ENCODE data around the gene GNA14. TPM values are rescaled to one million over a fixed set of nuclear protein-coding genes. Genes with fewer than 3 reads are reported as not detected.
A peak's percentile ranks its signal among the peaks of the same experiment; 100 is the strongest.
"Not testable (repeated sequence)": the region's sequence is repeated elsewhere in the genome, so short reads cannot be mapped to it uniquely, and the experiment has no call there.

GNA14 gene
- total and polyA plus RNA-seq, 5 donors, result 2.5 to 5.2 (median 4.3) TPM

- H3K27me3 ChIP-seq (ENCODE audit: control insufficient read depth, insufficient read depth), result no peaks in the 10 kb centered on the region
- H3K9me3 ChIP-seq (ENCODE audit: control insufficient read depth, low read length), result no peaks in the 10 kb centered on the region
- no peak for DNase-seq
- WGBS, result 39% methylated on average over 3 of the region's 3 CpGs
- ATAC-seq, result no peak
- no peak overlapping the region for H3K27ac ChIP-seq (ENCODE audit: low read length)
- no peak overlapping the region for H3K4me3 ChIP-seq (ENCODE audit: low read length)
- intact Hi-C loops (cut with DNase I), result no loop called here
- H3K4me1 ChIP-seq (ENCODE audit: control insufficient read depth, insufficient read depth, low read length), result peaks cover 12% of the 10 kb centered on the region
Observed at GRCh38 chr9:77510666-77511065, 137.5 kb downstream of the GNA14 start.

GRCh38 chr9:77508396-77508795, 139.7 kb downstream of the GNA14 start:
- no peak overlapping the region for H3K27ac ChIP-seq (ENCODE audit: low read length)
- no peak overlapping the region for H3K4me3 ChIP-seq (ENCODE audit: low read length)
- H3K27me3 ChIP-seq (ENCODE audit: control insufficient read depth, insufficient read depth), result no peaks in the 10 kb centered on the region
- H3K9me3 ChIP-seq (ENCODE audit: control insufficient read depth, low read length), result no peaks in the 10 kb centered on the region
- no peak for ATAC-seq
- no peak for DNase-seq
- WGBS, result 91% methylated on average over 3 of the region's 3 CpGs
- intact Hi-C loops (cut with DNase I), result no loop called here
- H3K4me1 ChIP-seq (ENCODE audit: control insufficient read depth, insufficient read depth, low read length), result peaks cover 8% of the 10 kb centered on the region

- no peaks in the 10 kb centered on the region for H3K27me3 ChIP-seq (ENCODE audit: control insufficient read depth, insufficient read depth)
- DNase-seq (no peak), ATAC-seq (peak; percentile 49 to 63)
- H3K4me1 ChIP-seq (ENCODE audit: control insufficient read depth, insufficient read depth, low read length), result peaks cover 7% of the 10 kb centered on the region
- intact Hi-C loops (cut with DNase I), result no loop called here
- peak overlapping the region; percentile 43 for H3K27ac ChIP-seq (ENCODE audit: low read length)
- no peak overlapping the region for H3K4me3 ChIP-seq (ENCODE audit: low read length)
- H3K9me3 ChIP-seq (ENCODE audit: control insufficient read depth, low read length), result no peaks in the 10 kb centered on the region
- 46% methylated on average over 7 of the region's 7 CpGs for WGBS
Observed at GRCh38 chr9:77507212-77507961, 140.7 kb downstream of the GNA14 start.

- 80% methylated on average over 5 of the region's 5 CpGs for WGBS
- no peak for DNase-seq
- intact Hi-C loops (cut with DNase I), result no loop called here
Observed at GRCh38 chr9:77505232-77505631, 142.9 kb downstream of the GNA14 start.

GRCh38 chr9:77502568-77502967, 145.6 kb downstream of the GNA14 start:
- intact Hi-C loops (cut with DNase I), result no loop called here
- Histone ChIP-seq H3K27ac (ENCODE audit: low read length) (no peak overlapping the region), H3K4me3 (ENCODE audit: low read length) (no peak overlapping the region), H3K27me3 (ENCODE audit: control insufficient read depth, insufficient read depth) (no peaks in the 10 kb centered on the region), H3K4me1 (ENCODE audit: control insufficient read depth, insufficient read depth, low read length) (no peaks in the 10 kb centered on the region), H3K9me3 (ENCODE audit: control insufficient read depth, low read length) (no peaks in the 10 kb centered on the region)
- WGBS, result 80% methylated on average over 3 of the region's 3 CpGs
- DNase-seq (no peak), ATAC-seq (no peak)

More at GRCh38 chr9:77505232-77505631, 142.9 kb downstream of the GNA14 start:
- H3K9me3 ChIP-seq (ENCODE audit: control insufficient read depth, low read length), result no peaks in the 10 kb centered on the region
- ATAC-seq, result no peak
- H3K4me1 ChIP-seq (ENCODE audit: control insufficient read depth, insufficient read depth, low read length), result peaks cover 2% of the 10 kb centered on the region
- H3K27me3 ChIP-seq (ENCODE audit: control insufficient read depth, insufficient read depth), result no peaks in the 10 kb centered on the region
- no peak overlapping the region for H3K27ac ChIP-seq (ENCODE audit: low read length)
- H3K4me3 ChIP-seq (ENCODE audit: low read length), result no peak overlapping the region

GRCh38 chr9:77498891-77499290, 149.2 kb downstream of the GNA14 start:
- DNase-seq, result no peak
- no peaks in the 10 kb centered on the region for H3K9me3 ChIP-seq (ENCODE audit: control insufficient read depth, low read length)
- no peaks in the 10 kb centered on the region for H3K27me3 ChIP-seq (ENCODE audit: control insufficient read depth, insufficient read depth)
- peak overlapping the region; percentile 42 for H3K27ac ChIP-seq (ENCODE audit: low read length)
- H3K4me3 ChIP-seq (ENCODE audit: low read length), result no peak overlapping the region
- intact Hi-C loops (cut with DNase I), result no loop called here
- WGBS, result 35% methylated on average over 1 of the region's 1 CpG
- ATAC-seq, result peak; percentile 82 to 84
- H3K4me1 ChIP-seq (ENCODE audit: control insufficient read depth, insufficient read depth, low read length), result no peaks in the 10 kb centered on the region

- Histone ChIP-seq H3K27ac (ENCODE audit: low read length) (peak overlapping the region; percentile 64), H3K4me3 (ENCODE audit: low read length) (no peak overlapping the region), H3K4me1 (ENCODE audit: control insufficient read depth, insufficient read depth, low read length) (no peaks in the 10 kb centered on the region), H3K9me3 (ENCODE audit: control insufficient read depth, low read length) (no peaks in the 10 kb centered on the region), H3K27me3 (ENCODE audit: control insufficient read depth, insufficient read depth) (no peaks in the 10 kb centered on the region)
- WGBS, result 85% methylated on average over 6 of the region's 6 CpGs
- intact Hi-C loops (cut with DNase I), result no loop called here
- ATAC-seq (no peak), DNase-seq (no peak)
Observed at GRCh38 chr9:77497322-77498198, 150.6 kb downstream of the GNA14 start.

- H3K27me3 ChIP-seq (ENCODE audit: control insufficient read depth, insufficient read depth), result no peaks in the 10 kb centered on the region
- intact Hi-C loops (cut with DNase I), result no loop called here
Observed at GRCh38 chr9:77495834-77496671, 152.1 kb downstream of the GNA14 start.

GRCh38 chr9:77490279-77490678, 157.8 kb downstream of the GNA14 start:
- H3K9me3 ChIP-seq (ENCODE audit: control insufficient read depth, low read length); H3K27ac ChIP-seq (ENCODE audit: low read length); DNase-seq; H3K4me1 ChIP-seq (ENCODE audit: control insufficient read depth, insufficient read depth, low read length); intact Hi-C loops (cut with DNase I); H3K27me3 ChIP-seq (ENCODE audit: control insufficient read depth, insufficient read depth); ATAC-seq; H3K4me3 ChIP-seq (ENCODE audit: low read length): not testable (repeated sequence)
- 97% methylated on average over 18 of the region's 18 CpGs for WGBS

More at GRCh38 chr9:77495834-77496671, 152.1 kb downstream of the GNA14 start:
- no peak overlapping the region for H3K4me3 ChIP-seq (ENCODE audit: low read length)
- no peaks in the 10 kb centered on the region for H3K4me1 ChIP-seq (ENCODE audit: control insufficient read depth, insufficient read depth, low read length)
- H3K9me3 ChIP-seq (ENCODE audit: control insufficient read depth, low read length), result no peaks in the 10 kb centered on the region
- DNase-seq (no peak), ATAC-seq (peak; percentile 66 to 73)
- H3K27ac ChIP-seq (ENCODE audit: low read length), result no peak overlapping the region
- 46% methylated on average over 4 of the region's 4 CpGs for WGBS

GRCh38 chr9:77489405-77490163, 158.5 kb downstream of the GNA14 start:
- intact Hi-C loops (cut with DNase I); DNase-seq; H3K9me3 ChIP-seq (ENCODE audit: control insufficient read depth, low read length); H3K4me3 ChIP-seq (ENCODE audit: low read length); ATAC-seq; H3K4me1 ChIP-seq (ENCODE audit: control insufficient read depth, insufficient read depth, low read length); H3K27ac ChIP-seq (ENCODE audit: low read length); H3K27me3 ChIP-seq (ENCODE audit: control insufficient read depth, insufficient read depth): not testable (repeated sequence)
- WGBS, result 85% methylated on average over 23 of the region's 23 CpGs
